NB4 (cell line): Measurements from ENCODE around the gene MMADHC.

Source experiments
- DNase-seq: peaks from one replicate; pipeline ENCODE4 v3.0.0; 2010; ENCODE audit warnings: low read depth
- H3K4me3 ChIP-seq: one replicate; pipeline ENCODE4 v1.5.1; 2011; ENCODE audit warnings: mild to moderate bottlenecking, low read depth, low read length, moderate library complexity
- MYC ChIP-seq: IDR thresholded peaks from 2 replicates; pipeline ENCODE4 v1.6.1; 2011; ENCODE audit warnings: low read depth, low read length
- POLR2A ChIP-seq: IDR thresholded peaks from 2 replicates; pipeline ENCODE4 v1.6.1; 2011; ENCODE audit warnings: mild to moderate bottlenecking; ENCODE audit not compliant: insufficient read length; ENCODE audit errors: extremely low read depth
- TF ChIP-seq, protein P1 (sequence below): IDR thresholded peaks from 2 replicates; pipeline ENCODE4 v1.6.1; 2011; ENCODE audit warnings: low read depth, low read length
- TF ChIP-seq, protein P2 (sequence below): IDR thresholded peaks from one replicate; pipeline ENCODE4 v1.5.1; 2012; ENCODE audit warnings: low read depth, low read length

Gene MMADHC

DNA sequence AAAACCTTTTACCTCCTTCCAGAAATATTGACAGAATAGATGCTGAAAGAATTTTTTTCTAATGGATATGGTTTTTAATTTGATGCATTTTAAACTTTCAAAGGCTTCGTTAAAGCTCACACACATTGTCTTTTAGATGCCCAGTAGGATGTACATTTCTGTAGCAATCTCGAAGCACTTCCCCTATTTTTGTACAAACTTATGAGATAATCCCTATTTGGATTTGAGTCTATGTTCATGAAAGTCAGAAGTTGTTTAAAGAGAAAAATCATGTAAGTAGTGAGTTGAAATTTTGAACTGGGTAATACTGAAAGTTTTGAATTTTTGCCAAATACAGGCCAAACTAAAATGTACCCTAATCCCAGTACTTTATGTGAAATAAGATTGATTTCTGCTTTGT is 38.1 kb upstream of the MMADHC start:
- no peak overlapping the region for H3K4me3 ChIP-seq
- no peak for DNase-seq
- TF ChIP-seq, protein P1, sequence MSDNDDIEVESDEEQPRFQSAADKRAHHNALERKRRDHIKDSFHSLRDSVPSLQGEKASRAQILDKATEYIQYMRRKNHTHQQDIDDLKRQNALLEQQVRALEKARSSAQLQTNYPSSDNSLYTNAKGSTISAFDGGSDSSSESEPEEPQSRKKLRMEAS, result no peak
- no peak for TF ChIP-seq MYC

DNA sequence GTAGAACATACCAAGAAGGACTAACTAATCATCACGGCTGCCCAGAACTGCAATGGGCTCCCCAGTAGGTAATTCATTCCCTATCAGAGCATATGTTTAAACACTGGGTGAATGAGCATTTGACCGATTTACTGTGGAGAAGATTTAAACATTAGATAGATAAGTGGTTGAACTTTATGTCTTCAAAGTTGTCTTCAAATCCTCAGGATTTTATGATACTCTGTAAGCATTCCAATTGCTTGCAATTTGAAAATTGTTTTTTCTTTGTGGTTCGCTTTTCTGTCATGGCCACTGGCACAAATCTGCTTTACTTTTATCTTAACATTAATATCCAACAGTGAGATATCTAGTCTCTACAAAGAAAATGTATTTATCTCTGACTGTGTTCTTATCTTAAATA is 37.7 kb upstream of the MMADHC start:
- DNase-seq, result no peak
- TF ChIP-seq, protein P2, sequence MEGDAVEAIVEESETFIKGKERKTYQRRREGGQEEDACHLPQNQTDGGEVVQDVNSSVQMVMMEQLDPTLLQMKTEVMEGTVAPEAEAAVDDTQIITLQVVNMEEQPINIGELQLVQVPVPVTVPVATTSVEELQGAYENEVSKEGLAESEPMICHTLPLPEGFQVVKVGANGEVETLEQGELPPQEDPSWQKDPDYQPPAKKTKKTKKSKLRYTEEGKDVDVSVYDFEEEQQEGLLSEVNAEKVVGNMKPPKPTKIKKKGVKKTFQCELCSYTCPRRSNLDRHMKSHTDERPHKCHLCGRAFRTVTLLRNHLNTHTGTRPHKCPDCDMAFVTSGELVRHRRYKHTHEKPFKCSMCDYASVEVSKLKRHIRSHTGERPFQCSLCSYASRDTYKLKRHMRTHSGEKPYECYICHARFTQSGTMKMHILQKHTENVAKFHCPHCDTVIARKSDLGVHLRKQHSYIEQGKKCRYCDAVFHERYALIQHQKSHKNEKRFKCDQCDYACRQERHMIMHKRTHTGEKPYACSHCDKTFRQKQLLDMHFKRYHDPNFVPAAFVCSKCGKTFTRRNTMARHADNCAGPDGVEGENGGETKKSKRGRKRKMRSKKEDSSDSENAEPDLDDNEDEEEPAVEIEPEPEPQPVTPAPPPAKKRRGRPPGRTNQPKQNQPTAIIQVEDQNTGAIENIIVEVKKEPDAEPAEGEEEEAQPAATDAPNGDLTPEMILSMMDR, result no peak
- TF ChIP-seq, protein P1, result no peak
- TF ChIP-seq MYC (no peak), POLR2A (no peak)
- H3K4me3 ChIP-seq, result no peak overlapping the region

DNA sequence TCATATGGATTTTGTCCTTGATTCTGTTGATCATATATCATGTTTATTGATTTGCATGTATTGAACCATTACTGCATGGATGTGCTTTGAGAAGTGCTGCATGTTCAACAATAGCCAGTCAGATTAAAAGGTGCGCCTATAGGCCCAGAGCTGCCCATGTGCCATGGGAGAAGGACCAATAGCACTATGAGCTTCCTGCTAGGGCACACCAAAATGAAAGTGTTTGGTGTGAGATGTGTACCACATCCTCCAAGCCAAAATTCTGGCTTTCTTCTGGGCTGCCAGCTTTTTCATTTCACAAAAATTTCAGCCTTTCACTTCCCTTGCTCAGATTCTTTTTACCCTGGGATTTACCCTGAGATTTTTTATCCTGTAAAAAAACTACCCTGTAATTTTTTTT is 34.8 kb upstream of the MMADHC start:
- no peak for DNase-seq
- TF ChIP-seq POLR2A, result no peak
- H3K4me3 ChIP-seq, result no peak overlapping the region

DNA sequence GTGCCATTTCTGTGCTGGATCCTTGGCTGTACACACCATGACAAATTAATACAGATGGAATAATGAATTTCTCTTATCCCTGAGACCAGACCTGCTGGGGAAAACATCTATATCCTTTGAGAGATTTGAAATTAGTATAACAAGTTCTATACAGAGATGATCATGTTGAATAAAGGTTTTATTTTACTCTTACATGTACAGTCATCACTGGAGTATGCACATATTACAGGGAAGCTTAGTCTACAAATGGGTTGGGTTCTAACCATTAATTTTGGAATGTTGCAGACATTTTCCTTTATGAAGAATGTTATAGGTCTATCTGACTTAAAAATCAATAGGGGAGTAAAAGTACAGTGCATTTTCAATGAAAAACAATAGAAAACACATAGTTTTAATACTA is 29.9 kb upstream of the MMADHC start:
- no peak for DNase-seq

DNA sequence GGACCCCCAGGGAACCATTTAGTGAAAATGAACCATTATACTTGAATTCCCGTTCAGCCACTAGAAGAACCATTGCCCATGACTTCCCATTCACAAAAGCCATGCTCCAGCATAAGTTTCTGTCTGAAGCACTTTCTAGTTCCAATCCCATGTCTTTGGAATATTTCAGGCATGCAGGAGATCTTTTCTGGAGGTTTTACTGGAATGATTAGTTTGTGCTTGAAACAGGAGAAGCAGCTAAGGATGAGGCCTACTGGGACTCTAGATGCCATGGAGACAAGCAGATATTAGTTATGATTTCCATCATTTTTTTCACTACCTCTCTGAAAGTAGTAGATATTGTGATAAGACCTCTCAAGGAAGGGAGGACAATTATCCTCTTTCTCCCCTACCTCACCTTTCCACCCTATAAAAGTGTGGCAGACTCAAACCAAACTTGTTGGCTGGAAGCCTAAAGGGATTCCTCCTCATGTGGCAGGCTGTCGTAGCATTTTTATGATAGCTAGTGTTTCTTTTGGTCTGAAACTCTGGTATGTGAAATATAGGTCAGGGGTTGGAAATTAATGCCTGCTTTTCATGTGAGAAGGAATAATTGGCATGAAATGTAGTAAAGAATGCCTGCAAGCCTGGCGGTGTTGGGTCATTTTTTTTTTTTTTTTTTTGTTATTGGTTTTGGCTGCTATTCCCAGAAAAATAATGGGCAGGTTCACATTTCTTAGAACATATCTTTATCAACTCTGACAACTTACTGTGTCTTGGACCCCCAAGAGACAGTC is 29.3 kb upstream of the MMADHC start:
- H3K4me3 ChIP-seq, result no peak overlapping the region
- no peak for DNase-seq
- TF ChIP-seq, protein P2, result no peak
- TF ChIP-seq MYC (no peak), POLR2A (no peak)
- TF ChIP-seq, protein P1, result no peak

More for the DNA sequence above, 29.9 kb upstream of the MMADHC start:
- no peak overlapping the region for H3K4me3 ChIP-seq
- TF ChIP-seq, protein P2, result no peak
- TF ChIP-seq, protein P1, result no peak
- TF ChIP-seq MYC, result no peak
- no peak for TF ChIP-seq POLR2A

DNA sequence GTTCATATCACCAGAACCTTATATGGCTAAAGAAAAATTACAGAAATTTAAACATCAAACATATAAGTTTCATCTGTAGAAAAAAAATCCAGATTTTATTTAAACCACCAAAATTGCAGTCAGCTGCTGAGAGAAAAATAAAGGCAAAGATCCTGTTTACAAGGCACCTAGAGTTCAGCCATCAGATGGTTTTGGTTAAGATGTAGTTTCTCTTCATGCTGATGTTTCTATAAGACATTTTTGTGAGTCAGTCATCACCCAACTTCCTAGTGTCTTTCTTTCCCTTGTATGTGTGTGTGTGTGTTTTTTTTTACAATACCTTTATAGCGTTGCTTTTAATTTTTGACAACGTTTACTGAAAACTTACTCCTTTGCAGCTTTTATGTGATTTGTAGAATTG is 26.1 kb upstream of the MMADHC start:
- TF ChIP-seq, protein P2, result no peak
- TF ChIP-seq, protein P1, result no peak
- no peak for DNase-seq
- H3K4me3 ChIP-seq, result no peak overlapping the region

DNA sequence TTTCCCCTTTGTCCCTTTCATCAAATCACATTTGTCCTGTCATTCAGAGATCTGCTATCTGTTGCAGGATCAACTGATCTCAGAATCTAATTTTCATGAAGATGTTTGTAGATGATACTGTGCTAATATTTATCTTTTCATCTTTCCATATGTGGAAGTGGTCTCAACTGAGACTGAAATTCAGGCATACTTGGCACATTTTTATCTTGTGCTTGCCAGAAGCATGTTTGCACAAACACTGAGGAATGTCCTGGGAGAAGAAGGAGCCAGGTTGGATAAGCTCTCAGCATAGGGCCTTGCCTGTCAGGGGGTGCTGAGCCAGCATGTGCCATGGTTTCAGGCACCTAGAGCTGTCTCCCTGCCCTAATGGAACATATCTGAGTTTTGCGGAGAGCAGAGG is 24.5 kb upstream of the MMADHC start:
- TF ChIP-seq, protein P2, result no peak
- TF ChIP-seq POLR2A, result no peak
- TF ChIP-seq, protein P1, result no peak
- TF ChIP-seq MYC, result no peak
- DNase-seq, result no peak
- no peak overlapping the region for H3K4me3 ChIP-seq
